ENCODE data around the gene LTBR. TPM values are rescaled to one million over a fixed set of nuclear protein-coding genes. Genes with fewer than 3 reads are reported as not detected.

LTBR gene
- total and polyA plus RNA-seq, 2 of the 4 experiments (the other 2 are of a cell fraction), result 19.7 to 62.5 TPM

GRCh38 chr12:6336079-6336888 is 47.7 kb upstream of the LTBR start:
- CTCF ChIA-PET, result interaction anchor here (0.9 to 1.2 kb wide), 5 partner anchors 32 to 196 kb away, joined by 3 to 5 read pairs (median 3); no protein-coding TSS in a partner anchor
- H3K9me3 ChIP-seq (ENCODE audit: control insufficient read depth, insufficient read depth, low read length), result no peaks in the 10 kb centered on the region
- peak; percentile 97 for TF ChIP-seq NFE2L2 (IDR thresholded peaks at IDR 0.05; ENCODE audit: low read depth, low read length)
- TF ChIP-seq RFX5 (IDR thresholded peaks at IDR 0.05; ENCODE audit: low read depth, low read length), result no peak
- TF ChIP-seq CEBPB (IDR thresholded peaks at IDR 0.05; ENCODE audit: low read depth, low read length), result no peak
- peak; percentile 91 for TF ChIP-seq USF2 (IDR thresholded peaks at IDR 0.05; ENCODE audit: low read depth, low read length)
- peak; percentile 76; the same call in 1 of the 2 replicates for TF ChIP-seq FOS (IDR thresholded peaks at IDR 0.05; ENCODE audit: low read depth, low read length)
- TF ChIP-seq SMC3 (IDR thresholded peaks at IDR 0.05; ENCODE audit: low read depth, low read length), result no peak
- TF ChIP-seq POLR2A (IDR thresholded peaks at IDR 0.05; ENCODE audit: low read depth, low read length), result no peak; the same call in 1 of the 2 replicates
- peak; percentile 98 for TF ChIP-seq MAZ (IDR thresholded peaks at IDR 0.05; ENCODE audit: borderline replicate concordance, low read depth, low read length)
- TF ChIP-seq MXI1 (IDR thresholded peaks at IDR 0.05; ENCODE audit: borderline replicate concordance, low read depth, low read length), result peak; percentile 81; the same call in 1 of the 2 replicates
- TF ChIP-seq CTCF (conservative IDR thresholded peaks at IDR 0.05; ENCODE audit: low read depth, low read length), result no peak
- TF ChIP-seq RCOR1 (IDR thresholded peaks at IDR 0.05; ENCODE audit: insufficient replicate concordance, low read length), result no peak
- TF ChIP-seq RAD21 (IDR thresholded peaks at IDR 0.05; ENCODE audit: low read length), result no peak; the same call in 1 of the 2 replicates

More at GRCh38 chr12:6336079-6336888, 47.7 kb upstream of the LTBR start:
- BruUV-seq (replicated peaks), result no TSS peak
- Histone ChIP-seq H3K23ac (ENCODE audit: low read depth, low read length) (peak overlapping the region; percentile 96), H4K5ac (ENCODE audit: low read depth, low read length) (peak overlapping the region; percentile 87), H3K4ac (ENCODE audit: low read depth, low read length) (peak overlapping the region; percentile 99), H4K91ac (ENCODE audit: insufficient read depth, low read depth, low read length) (peak overlapping the region; percentile 99), H3K36me3 (ENCODE audit: control insufficient read depth, insufficient read depth, low read length) (peaks cover 45% of the 10 kb centered on the region), H4K20me1 (ENCODE audit: insufficient read depth, low read length) (peaks cover 93% of the 10 kb centered on the region), H3K4me1 (ENCODE audit: control insufficient read depth, insufficient read depth, low read length) (peaks cover 62% of the 10 kb centered on the region), H3K27me3 (ENCODE audit: control insufficient read depth, insufficient read depth, low read length) (no peaks in the 10 kb centered on the region), H2BK15ac (ENCODE audit: low read depth, low read length) (peak overlapping the region; percentile 70; the same call in 2 of the 3 replicates), H3K9me1 (ENCODE audit: insufficient read depth, low read length) (peaks cover 39% of the 10 kb centered on the region), H2BK5ac (ENCODE audit: low read depth, low read length, poor library complexity, severe bottlenecking) (peak overlapping the region; percentile 95), H3K14ac (replicated peaks; ENCODE audit: low read depth, low read length) (peak overlapping the region; percentile 98), H3K27ac (ENCODE audit: insufficient read depth, low read length) (peak overlapping the region; percentile 94), H3K56ac (ENCODE audit: extremely low read depth, insufficient read depth, low read length) (peak overlapping the region; percentile 97), H2BK20ac (ENCODE audit: low read depth, low read length) (peak overlapping the region; percentile 93), H4K8ac (ENCODE audit: low read depth in 2 of 2, low read length in 2 of 2) (peak overlapping the region; percentile 74 to 94), H2AK9ac (replicated peaks; ENCODE audit: low read depth, low read length, poor library complexity) (peak overlapping the region; percentile 99), H3K4me2 (ENCODE audit: low read depth, low read length) (peak overlapping the region; percentile 96), H3K9ac (ENCODE audit: low read depth, low read length) (peak overlapping the region; percentile 84), H2BK120ac (ENCODE audit: low read depth, low read length) (peak overlapping the region; percentile 98), H3K4me3 (ENCODE audit: insufficient read depth, low read depth, low read length) (peak overlapping the region; percentile 28), H2AFZ (replicated peaks; ENCODE audit: low read length, poor library complexity) (peak overlapping the region; percentile 76), H3K79me1 (ENCODE audit: low read depth in 1 of 2, low read length in 2 of 2) (peaks cover 9 to 82% of the 10 kb centered on the region in 2 experiments), H3K18ac (ENCODE audit: low read depth, low read length) (peak overlapping the region; percentile 91), H2AK5ac (ENCODE audit: low read depth, low read length) (peak overlapping the region; percentile 99)
- POLR2A ChIA-PET (ENCODE audit: unreplicated experiment), result interaction anchor here (0.5 to 1.5 kb wide), 12 partner anchors 8 to 1600 kb away, joined by 3 to 13 read pairs (median 4); partner anchors contain the start of genes GAPDH, LTBR and VAMP1
- intact Hi-C loops (cut with micrococcal nuclease), result loop anchor here (1.0 to 2.0 kb wide), 4 partner anchors 37 to 197 kb away; partner anchors contain the start of gene LTBR
- dilution Hi-C loops (cut with HindIII; ENCODE audit: low sequenced_read_pairs, unreplicated experiment), result no loop called here
- ATAC-seq (ENCODE audit: low read depth) (peak; percentile 72), DNase-seq (peak; percentile 99)
- WGBS, 2 experiments (ENCODE audit: extremely low coverage in 2 of 2, insufficient read length in 1 of 2), result 0% methylated on average over 6 of the region's 12 CpGs; no CpG with 5 or more reads in 1 of the 2 experiments
- in situ Hi-C loops (cut with MboI; ENCODE audit: low sequenced_read_pairs), result loop anchor here (5.0 to 10.0 kb wide), 2 partner anchors 36 to 209 kb away; no protein-coding TSS in a partner anchor
